NOMO-1 treated with dmso at 0.1 percent for 144 hours (cell line): ENCODE results near the gene AMBN.
"Not testable (repeated sequence)": the region's sequence is repeated elsewhere in the genome, so short reads cannot be mapped to it uniquely, and the experiment has no call there.

Experiments
- DNase-seq: peaks from one replicate; lab custom pipeline; 2025; ENCODE audit not compliant: unreplicated experiment; lab: John Stamatoyannopoulos, UW

AMBN gene

DNA sequence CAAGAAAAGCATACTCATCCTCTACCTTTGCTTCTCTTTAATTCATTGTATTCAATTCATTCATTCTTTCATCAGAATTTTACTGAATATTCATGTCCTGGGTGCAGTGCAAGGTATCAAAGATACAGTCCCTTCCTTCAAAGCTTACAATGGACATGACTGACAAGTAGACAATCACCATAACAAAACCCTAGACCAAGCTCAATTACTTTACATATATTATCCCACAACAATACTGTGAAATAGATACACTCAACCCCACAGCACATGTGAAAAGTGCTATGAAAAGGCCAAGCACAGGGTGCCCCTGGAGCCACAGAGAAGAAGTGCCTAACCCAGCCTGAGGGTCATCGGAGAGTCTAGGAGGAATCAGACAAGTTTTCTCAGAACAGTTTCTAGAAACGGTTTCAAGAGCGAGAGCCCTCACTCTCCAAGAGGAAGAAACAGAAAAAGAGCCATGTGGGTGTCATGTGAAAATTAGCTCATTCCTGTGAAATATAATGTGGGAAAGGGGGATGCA lies 15.3 kb downstream of the AMBN start:
- DNase-seq, result no peak

DNA sequence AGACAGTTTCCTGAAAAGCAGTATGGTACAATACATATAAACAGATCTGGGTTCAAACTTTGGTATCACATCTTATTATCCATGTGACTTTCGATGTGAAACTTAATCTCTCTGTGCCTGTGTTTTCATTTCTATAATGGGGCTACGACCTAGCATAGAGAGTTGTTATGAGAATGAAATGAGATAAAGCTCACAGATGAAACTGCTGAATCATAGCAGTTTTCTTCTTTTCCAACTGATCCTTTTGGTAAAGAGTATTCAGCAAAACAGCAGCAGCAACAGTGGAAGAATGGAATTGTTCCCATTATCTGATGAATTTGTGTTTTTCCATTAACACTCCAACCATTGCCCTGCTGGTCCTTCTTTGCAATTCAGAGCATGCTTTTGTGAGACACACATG lies 16.3 kb downstream of the AMBN start:
- no peak for DNase-seq

DNA sequence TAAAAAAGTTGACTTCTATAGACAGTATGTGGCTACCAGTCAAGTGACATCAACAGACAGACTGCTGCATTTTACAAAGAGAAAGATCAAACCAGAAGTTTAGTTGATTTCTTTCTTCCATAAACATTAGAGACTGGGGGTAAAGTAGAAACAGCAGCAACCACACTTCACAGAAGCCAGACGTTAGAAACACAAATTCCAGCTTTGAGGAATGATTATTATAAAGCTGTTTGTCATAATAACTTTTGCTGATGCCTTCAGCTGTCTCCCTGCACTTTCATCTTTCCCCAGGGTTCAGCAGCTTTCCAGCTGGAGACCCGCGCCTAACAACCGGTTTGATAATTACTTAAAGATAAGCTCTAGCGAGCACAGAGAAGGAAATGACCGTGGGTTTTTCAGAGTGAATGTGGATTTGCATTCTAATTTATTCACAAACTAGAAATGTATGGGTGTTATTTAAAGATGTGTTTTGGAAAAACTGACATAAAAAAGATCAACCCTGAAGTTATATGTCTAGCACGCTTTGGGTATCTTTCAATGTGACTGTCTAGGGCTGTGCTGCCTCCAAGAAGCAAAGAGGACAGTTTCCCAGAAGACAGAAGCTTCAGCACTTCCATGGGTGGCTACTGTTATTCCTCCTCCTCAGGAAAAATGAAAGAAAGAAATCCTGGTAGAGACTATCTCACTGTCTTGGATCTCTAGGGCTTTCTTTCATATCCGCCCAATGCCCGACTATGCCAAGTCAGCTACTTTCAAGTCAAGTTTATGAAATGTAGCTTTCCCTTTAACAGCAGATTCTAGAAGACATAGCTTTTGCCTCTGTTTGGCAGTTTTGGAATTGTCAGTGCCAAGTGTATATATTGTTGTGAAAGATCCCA lies 21.5 kb downstream of the AMBN start:
- DNase-seq, result no peak

DNA sequence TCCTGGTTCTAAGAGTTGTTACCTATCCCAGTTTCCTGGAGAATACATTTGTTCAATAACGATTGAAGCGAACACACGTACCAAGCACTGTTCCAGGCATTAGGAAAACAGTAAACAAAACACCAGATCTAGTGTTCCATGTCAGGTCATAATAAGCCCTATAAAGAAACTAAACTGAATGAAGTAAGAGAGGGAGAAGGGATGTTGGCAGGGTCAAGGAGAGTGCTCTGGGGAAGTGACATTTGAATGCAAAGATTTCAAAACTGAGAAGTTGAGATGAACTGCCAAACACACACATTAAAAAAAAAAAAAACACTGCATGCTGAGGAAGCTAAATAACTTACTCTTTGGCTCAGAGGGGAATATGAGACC lies 22.1 kb downstream of the AMBN start:
- DNase-seq, result no peak

DNA sequence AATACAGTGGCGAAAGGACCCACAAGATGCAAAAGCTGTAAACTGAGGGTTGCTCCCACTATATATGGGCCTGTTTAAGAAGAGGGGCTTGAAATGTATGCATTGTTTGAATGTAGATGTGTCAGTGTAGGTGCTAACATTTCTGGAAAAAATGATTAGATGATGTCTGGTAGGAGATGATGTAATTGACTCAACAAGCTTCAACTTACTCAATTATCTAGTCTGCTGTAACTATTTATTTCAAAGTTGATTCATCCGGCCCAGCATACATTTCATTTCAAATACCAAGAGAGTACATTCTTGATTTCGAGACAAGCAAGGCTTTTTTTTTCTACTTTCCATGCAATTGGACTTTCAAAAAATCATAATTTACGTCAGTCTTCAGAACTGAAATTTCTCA lies 27.2 kb downstream of the AMBN start:
- DNase-seq, result no peak

DNA sequence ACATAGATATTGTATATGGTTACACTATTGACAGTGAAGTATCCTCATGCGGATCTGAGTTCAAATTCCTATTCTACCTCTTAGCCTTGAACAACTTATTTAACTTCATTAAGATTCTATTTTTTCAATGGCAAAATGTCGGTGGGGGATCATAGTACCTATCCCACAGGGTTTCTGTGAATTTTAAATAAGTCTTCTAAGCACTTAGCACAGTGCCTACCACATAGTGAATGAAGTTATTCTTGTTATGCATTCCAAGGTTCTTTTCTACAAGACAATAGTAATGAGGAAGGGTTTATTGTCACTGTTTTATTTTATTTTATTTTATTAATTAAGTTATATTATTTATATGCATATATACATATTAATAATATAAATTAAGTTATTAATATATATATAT lies 27.7 kb downstream of the AMBN start:
- no peak for DNase-seq

DNA sequence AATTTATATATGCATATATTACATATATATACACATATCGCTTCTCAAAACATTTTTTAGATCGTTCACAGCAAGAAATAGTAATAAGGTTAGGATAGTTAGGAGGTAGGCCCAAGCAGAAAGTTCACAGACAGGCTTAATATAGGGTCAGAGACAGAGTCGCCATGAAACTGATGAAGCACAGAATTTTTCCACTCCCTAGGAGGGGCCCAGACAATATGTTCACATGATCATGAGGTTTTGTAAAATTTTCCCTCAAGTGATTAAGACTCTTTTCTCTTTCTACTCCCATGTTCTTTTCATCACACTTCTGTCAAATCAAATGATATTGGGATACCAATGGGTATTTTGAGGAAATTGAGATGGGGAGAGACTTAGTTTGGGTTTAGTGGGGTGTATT lies 31.3 kb downstream of the AMBN start:
- DNase-seq, result no peak

- DNase-seq, result no peak
These were observed 32.3 kb downstream of the AMBN start for GRCh38 chr4:70624226-70624793.

GRCh38 chr4:70627620-70628019 lies 35.6 kb downstream of the AMBN start:
- no peak for DNase-seq

DNA sequence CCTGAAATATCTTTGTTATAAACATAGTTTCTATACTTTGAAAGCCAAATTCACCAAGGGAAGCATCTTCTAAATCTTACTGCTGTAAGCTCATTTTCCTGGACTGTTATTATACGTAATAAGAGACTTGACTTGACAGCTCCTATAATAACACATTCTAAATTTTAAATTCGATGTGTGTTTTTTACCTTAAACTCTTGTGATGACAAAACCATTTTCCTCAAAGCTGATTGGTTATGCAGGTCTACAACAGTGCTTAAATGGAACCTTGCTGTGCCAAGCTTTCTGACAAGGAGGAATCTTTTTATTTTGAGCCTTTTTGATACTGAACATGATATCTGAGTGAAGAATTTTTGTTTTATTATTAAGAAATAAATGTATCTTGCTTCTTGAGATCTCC lies 36.4 kb downstream of the AMBN start, which contains the start of gene ENAM:
ENAM (plus strand) TSS at position 301 of the 400 bp plus-strand sequence. CDS start 757 bp downstream, outside the sequence.
- DNase-seq, result no peak

DNA sequence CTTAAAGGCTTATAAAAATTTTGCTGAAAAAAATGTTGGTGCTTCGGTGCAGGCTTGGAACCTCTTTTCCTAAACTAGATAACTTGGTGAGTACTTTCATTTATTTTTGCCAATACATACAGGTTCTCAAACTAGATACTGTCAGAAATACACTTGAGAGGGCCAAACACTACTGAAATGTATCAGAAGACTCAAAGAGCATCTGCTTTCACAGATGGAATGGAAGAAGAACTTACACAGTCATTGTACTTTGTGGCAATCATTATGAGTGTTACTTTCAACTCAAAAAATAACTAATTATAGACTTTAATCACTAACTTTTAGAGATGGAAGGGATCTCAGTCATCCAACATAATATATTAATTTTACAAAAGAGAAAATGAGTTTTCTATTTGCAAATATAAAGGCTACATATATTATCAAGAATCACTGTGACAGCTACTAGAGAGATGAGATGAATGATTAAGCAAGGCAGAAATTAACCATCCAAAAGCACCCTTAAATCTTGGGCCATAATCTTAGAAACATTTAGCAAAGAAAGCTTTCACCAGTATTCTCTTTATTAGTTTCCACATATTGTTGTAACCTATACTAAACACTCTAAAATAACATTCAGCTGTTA lies 37.5 kb downstream of the AMBN start:
- DNase-seq, result no peak

DNA sequence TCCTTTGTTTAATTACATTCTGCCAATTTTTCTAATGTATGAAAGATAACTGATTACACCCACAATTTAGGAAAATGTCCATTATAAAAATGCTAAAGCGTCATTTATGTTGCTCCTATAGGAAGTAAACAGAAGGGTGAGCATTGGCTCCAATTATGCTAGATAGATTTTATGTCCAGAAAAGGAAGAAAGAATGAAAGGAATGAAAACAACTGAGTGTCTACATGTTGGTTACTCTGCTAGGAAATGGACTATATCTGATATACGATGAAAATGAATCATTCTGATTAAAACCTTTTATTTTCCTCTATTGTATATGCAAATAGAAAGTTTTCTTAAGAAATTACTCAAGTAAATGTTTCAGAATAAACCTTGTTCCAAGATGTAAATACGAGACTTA lies 38.1 kb downstream of the AMBN start:
- no peak for DNase-seq

DNA sequence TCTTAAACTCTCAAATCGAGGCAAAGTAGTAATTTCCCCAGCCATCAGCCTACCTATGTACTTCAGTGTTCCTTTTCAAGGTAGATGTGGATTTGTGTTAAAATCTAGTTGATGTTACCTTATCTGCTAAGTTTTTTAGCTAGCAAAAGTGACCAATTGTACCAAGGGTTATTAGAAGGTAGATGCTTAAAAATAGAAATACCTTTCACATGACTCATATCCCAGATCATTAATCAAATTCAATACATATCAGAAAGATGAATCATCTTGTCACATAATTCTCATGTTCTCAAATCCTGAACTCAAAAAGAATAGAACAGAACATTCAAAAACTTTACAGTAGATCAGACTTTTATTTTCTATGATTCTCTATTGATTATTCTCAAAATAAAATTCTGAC lies 40.0 kb downstream of the AMBN start:
- no peak for DNase-seq

DNA sequence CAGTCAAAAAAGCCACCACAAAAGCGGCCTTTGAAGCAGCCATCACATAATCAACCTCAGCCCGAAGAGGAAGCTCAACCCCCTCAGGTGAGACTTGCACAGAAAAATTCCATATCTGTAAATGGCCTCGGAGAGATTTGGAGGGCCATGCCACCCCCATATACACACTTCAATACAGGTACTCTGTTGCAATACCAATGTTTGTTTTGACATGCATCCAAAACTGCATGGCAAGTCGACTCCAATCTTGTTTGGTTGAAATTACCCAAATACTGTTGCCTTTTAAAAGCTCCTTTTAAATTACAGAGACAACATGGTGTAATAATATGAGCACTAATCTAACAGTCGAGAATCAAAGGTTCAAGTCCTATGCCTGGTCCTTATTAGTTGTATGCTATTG lies 42.4 kb downstream of the AMBN start:
- no peak for DNase-seq

GRCh38 chr4:70637239-70637913 lies 45.3 kb downstream of the AMBN start:
- no peak for DNase-seq

DNA sequence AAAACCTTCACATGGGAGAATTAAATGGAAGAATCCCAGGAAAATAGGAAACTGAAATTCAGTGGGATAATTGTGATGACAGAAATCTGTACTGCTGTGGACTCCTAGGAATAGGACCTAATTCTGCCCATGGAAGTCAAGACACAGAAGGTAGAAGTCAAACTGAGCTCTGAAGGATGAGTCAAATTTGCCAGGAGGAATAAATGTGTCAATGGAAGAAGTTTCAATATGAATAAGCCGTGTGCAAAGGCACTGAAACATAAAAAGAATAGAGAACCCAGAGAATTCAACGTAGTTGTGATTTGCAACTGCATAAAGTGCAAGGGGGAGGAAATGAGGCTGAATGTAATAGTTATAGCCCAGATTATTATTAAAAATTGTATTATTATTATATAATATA lies 48.1 kb downstream of the AMBN start:
- no peak for DNase-seq

DNA sequence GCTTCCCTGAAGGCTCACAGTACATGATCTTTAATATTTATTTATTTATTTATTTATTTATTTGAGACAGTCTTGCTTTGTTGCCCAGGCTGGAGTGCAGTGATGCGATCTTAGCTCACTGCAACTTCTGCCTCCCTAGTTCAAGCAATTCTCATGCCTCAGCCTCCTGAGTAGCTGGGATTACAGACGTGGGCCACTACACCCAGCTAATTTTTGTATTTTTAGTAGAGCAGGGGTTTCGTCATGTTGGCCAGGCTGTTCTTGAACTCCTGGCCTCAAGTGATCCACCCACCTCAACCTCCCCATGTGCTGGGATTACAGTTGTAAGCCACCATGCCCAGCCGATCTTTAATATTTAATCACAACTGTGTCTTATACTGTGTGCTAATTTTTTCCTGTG lies 58.7 kb downstream of the AMBN start:
- not testable (repeated sequence) for DNase-seq

- DNase-seq, result no peak
These were observed 59.9 kb downstream of the AMBN start for GRCh38 chr4:70651864-70652506.

DNA sequence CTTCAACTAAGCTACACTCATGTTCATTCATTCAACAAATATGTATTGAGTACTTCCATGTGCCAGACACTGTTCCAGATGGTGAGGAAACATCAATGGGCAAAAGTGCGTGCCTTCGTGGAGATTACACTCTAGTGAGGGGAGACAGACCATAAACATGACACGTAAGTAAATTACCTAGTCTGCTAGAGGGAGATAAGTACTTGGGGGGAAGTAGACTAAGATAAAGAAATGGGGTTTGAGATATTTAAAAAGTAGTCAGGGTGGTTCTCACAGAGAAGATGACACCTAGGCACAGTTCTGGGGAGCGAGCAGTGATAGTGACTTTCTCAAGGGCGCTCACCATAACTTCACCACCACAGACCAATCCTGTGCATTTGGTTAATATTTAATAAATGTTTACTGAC lies 62.6 kb downstream of the AMBN start:
- DNase-seq, result no peak
